Liver (tissue), 9 donors: ENCODE results near the gene ADGRB2. TPM values are rescaled to one million over a fixed set of nuclear protein-coding genes. Genes with fewer than 3 reads are reported as not detected.

Source experiments
- DNase-seq: peaks from one replicate; pipeline ENCODE4 v3.0.0-alpha.2; 2017; ENCODE audit warnings: low spot score
- H3K27ac ChIP-seq, 2 donors: one replicate each; pipeline ENCODE4 v1.7.0; 2013; ENCODE audit warnings: inconsistent platforms in 2 of 2, low read length in 2 of 2, control low read depth in 1 of 2, low read depth in 1 of 2, mild to moderate bottlenecking in 1 of 2
- H3K27me3 ChIP-seq, 4 donors: one replicate each; pipeline versions ENCODE4 v1.6.1 to v1.7.0; 2013; ENCODE audit warnings: low read length in 3 of 4, inconsistent platforms in 1 of 4, mild to moderate bottlenecking in 1 of 4, moderate library complexity in 1 of 4; ENCODE audit not compliant: control insufficient read depth in 4 of 4, insufficient read depth in 4 of 4
- H3K36me3 ChIP-seq, 4 donors: one replicate each; pipeline versions ENCODE4 v1.6.1 to v1.7.0; 2013; ENCODE audit warnings: low read length in 3 of 4, mild to moderate bottlenecking in 3 of 4, low read depth in 1 of 4, moderate library complexity in 1 of 4; ENCODE audit not compliant: control insufficient read depth in 4 of 4, insufficient read depth in 3 of 4
- H3K4me1 ChIP-seq, 4 donors: one replicate each; pipeline versions ENCODE4 v1.6.1 to v1.7.0; 2013; ENCODE audit warnings: low read length in 3 of 4, mild to moderate bottlenecking in 3 of 4, moderate library complexity in 1 of 4; ENCODE audit not compliant: control insufficient read depth in 4 of 4, insufficient read depth in 4 of 4
- H3K4me3 ChIP-seq, 3 donors: one replicate each; pipeline versions ENCODE4 v1.6.1 to v1.7.0; 2013; ENCODE audit warnings: low read length in 3 of 3, control low read depth in 1 of 3, low read depth in 1 of 3, mild to moderate bottlenecking in 1 of 3
- H3K9ac ChIP-seq, 2 donors: one replicate each; pipeline ENCODE4 v1.7.0; 2013; ENCODE audit warnings: low read length in 2 of 2, mild to moderate bottlenecking in 2 of 2, moderate library complexity in 2 of 2, control low read depth in 1 of 2, low read depth in 1 of 2
- H3K9me3 ChIP-seq, 4 donors: one replicate each; pipeline versions ENCODE4 v1.6.1 to v1.7.0; 2013; ENCODE audit warnings: low read length in 3 of 4; ENCODE audit not compliant: control insufficient read depth in 4 of 4
- FOXA1 ChIP-seq: IDR thresholded peaks from 2 replicates; pipeline ENCODE4 v1.6.1; 2016; ENCODE audit warnings: antibody characterized with exemption
- FOXA2 ChIP-seq: IDR thresholded peaks from 2 replicates; pipeline ENCODE4 v1.6.1; 2016; ENCODE audit warnings: antibody characterized with exemption
- GABPA ChIP-seq, 2 donors: IDR thresholded peaks in 1 of 2; conservative IDR thresholded peaks in 1 of 2; 2 replicates each; pipeline ENCODE4 v1.6.1; 2016; ENCODE audit warnings: antibody characterized with exemption in 2 of 2, mild to moderate bottlenecking in 1 of 2, moderate library complexity in 1 of 2
- HNF4A ChIP-seq, 2 donors: conservative IDR thresholded peaks; 2 replicates each; pipeline ENCODE4 v1.6.1; 2016; ENCODE audit warnings: antibody characterized with exemption in 2 of 2, mild to moderate bottlenecking in 2 of 2
- HNF4G ChIP-seq: IDR thresholded peaks from 2 replicates; pipeline ENCODE4 v1.6.1; 2016; ENCODE audit warnings: antibody characterized with exemption
- MAX ChIP-seq: IDR thresholded peaks from 2 replicates; pipeline ENCODE4 v1.6.1; 2016; ENCODE audit warnings: antibody characterized with exemption
- NR2F2 ChIP-seq: IDR thresholded peaks from 2 replicates; pipeline ENCODE4 v1.6.1; 2016; ENCODE audit warnings: antibody characterized with exemption
- RXRA ChIP-seq, 2 donors: IDR thresholded peaks; 2 replicates each; pipeline ENCODE4 v1.6.1; 2017 to 2018; ENCODE audit warnings: antibody characterized with exemption in 2 of 2, mild to moderate bottlenecking in 1 of 2
- TAF1 ChIP-seq: conservative IDR thresholded peaks from 2 replicates; pipeline ENCODE4 v1.6.1; 2016; ENCODE audit warnings: antibody characterized with exemption, mild to moderate bottlenecking
- WGBS: extraction: QIAGEN DNeasy Blood & Tissue Kit; methylation state at CpG from one replicate; pipeline ENCODE4 v1.1.7; 2013; 5-methylcytosine and 5-hydroxymethylcytosine counted together
- polyA plus RNA-seq, 2 donors: library from polyadenylated mRNA; stranded (reverse) in 1 of 2; unstranded in 1 of 2; fragments of 200-250 nt in 1 of 2; fragments of >200 nt in 1 of 2; fragmentation: Nextera tagmentation in 1 of 2; extraction: Ambion mirVana in 1 of 2; gene quantifications; one replicate each; pipeline versions ENCODE4 v1.2.1 to v1.2.3, GENCODE V29; 2013 to 2015
- total RNA-seq, 2 donors: library from RNA; depleted of rRNA; stranded (reverse); fragments of >200 nt; gene quantifications; one replicate each; pipeline ENCODE4 v1.2.3, GENCODE V29; 2014
- TF ChIP-seq, protein P1 (sequence below): IDR thresholded peaks from 2 replicates; pipeline ENCODE4 v1.6.1; 2016; ENCODE audit warnings: antibody characterized with exemption, mild to moderate bottlenecking
- TF ChIP-seq, protein P2 (sequence below): IDR thresholded peaks from 2 replicates; pipeline ENCODE4 v1.6.1; 2016; ENCODE audit warnings: antibody characterized with exemption
- TF ChIP-seq, protein P3 (sequence below): IDR thresholded peaks from 2 replicates; pipeline ENCODE4 v1.6.1; 2016; ENCODE audit warnings: antibody characterized with exemption
- donor health status: healthy.
- donor health status: healthy.
- donor health status: healthy.
- donor health status: healthy.
- donor health status: healthy.

The ADGRB2 gene
- total and polyA plus RNA-seq, 4 donors = under 0.01 to 0.05 (median 0.05) TPM; not detected in 1

- H3K36me3 ChIP-seq = no peaks in the 10 kb centered on the region
- H3K9ac ChIP-seq = no peak overlapping the region
- WGBS = 64% methylated on average over 17 of the region's 17 CpGs
- TF ChIP-seq, protein P1, sequence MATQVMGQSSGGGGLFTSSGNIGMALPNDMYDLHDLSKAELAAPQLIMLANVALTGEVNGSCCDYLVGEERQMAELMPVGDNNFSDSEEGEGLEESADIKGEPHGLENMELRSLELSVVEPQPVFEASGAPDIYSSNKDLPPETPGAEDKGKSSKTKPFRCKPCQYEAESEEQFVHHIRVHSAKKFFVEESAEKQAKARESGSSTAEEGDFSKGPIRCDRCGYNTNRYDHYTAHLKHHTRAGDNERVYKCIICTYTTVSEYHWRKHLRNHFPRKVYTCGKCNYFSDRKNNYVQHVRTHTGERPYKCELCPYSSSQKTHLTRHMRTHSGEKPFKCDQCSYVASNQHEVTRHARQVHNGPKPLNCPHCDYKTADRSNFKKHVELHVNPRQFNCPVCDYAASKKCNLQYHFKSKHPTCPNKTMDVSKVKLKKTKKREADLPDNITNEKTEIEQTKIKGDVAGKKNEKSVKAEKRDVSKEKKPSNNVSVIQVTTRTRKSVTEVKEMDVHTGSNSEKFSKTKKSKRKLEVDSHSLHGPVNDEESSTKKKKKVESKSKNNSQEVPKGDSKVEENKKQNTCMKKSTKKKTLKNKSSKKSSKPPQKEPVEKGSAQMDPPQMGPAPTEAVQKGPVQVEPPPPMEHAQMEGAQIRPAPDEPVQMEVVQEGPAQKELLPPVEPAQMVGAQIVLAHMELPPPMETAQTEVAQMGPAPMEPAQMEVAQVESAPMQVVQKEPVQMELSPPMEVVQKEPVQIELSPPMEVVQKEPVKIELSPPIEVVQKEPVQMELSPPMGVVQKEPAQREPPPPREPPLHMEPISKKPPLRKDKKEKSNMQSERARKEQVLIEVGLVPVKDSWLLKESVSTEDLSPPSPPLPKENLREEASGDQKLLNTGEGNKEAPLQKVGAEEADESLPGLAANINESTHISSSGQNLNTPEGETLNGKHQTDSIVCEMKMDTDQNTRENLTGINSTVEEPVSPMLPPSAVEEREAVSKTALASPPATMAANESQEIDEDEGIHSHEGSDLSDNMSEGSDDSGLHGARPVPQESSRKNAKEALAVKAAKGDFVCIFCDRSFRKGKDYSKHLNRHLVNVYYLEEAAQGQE = no peak
- no peak for TF ChIP-seq NR2F2
- H3K9me3 ChIP-seq = no peaks in the 10 kb centered on the region
- no peak overlapping the region for H3K27ac ChIP-seq
- DNase-seq = peak; percentile 29
- H3K4me1 ChIP-seq = no peaks in the 10 kb centered on the region
- H3K4me3 ChIP-seq = no peak overlapping the region
- peaks cover 0 to 4% (median 1%) of the 10 kb centered on the region in 4 donors for H3K27me3 ChIP-seq
These were observed 34.5 kb upstream of the ADGRB2 start for GRCh38 chr1:31798433-31799195.

GRCh38 chr1:31798086-31798432, 33.9 kb upstream of the ADGRB2 start:
- Histone ChIP-seq H3K36me3 (no peaks in the 10 kb centered on the region), H3K27ac (no peak overlapping the region), H3K27me3 (peaks cover 0 to 4% (median 1%) of the 10 kb centered on the region in 4 donors), H3K9ac (no peak overlapping the region), H3K4me3 (no peak overlapping the region), H3K4me1 (no peaks in the 10 kb centered on the region), H3K9me3 (no peaks in the 10 kb centered on the region)
- peak; percentile 30 for DNase-seq
- TF ChIP-seq, protein P1 = no peak
- TF ChIP-seq, protein P2, sequence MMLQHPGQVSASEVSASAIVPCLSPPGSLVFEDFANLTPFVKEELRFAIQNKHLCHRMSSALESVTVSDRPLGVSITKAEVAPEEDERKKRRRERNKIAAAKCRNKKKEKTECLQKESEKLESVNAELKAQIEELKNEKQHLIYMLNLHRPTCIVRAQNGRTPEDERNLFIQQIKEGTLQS = no peak
- TF ChIP-seq FOXA2 (no peak), TAF1 (no peak), RXRA (IDR thresholded peaks at IDR 0.05) (no peak), HNF4A (conservative IDR thresholded peaks at IDR 0.05) (no peak), MAX (no peak), HNF4G (no peak), GABPA (IDR thresholded peaks at IDR 0.05 in 1 of 2, conservative IDR thresholded peaks at IDR 0.05 in 1 of 2) (no peak), FOXA1 (no peak)
- TF ChIP-seq, protein P3, sequence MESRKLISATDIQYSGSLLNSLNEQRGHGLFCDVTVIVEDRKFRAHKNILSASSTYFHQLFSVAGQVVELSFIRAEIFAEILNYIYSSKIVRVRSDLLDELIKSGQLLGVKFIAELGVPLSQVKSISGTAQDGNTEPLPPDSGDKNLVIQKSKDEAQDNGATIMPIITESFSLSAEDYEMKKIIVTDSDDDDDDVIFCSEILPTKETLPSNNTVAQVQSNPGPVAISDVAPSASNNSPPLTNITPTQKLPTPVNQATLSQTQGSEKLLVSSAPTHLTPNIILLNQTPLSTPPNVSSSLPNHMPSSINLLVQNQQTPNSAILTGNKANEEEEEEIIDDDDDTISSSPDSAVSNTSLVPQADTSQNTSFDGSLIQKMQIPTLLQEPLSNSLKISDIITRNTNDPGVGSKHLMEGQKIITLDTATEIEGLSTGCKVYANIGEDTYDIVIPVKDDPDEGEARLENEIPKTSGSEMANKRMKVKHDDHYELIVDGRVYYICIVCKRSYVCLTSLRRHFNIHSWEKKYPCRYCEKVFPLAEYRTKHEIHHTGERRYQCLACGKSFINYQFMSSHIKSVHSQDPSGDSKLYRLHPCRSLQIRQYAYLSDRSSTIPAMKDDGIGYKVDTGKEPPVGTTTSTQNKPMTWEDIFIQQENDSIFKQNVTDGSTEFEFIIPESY = no peak
- WGBS = 65% methylated on average over 8 of the region's 8 CpGs
